Uterus (tissue), 2 donors: ENCODE measurements around the gene PRSS33.

Source experiments
- POLR2A ChIP-seq, 2 donors: fragments of 450-650 bp; IDR thresholded peaks; one replicate each; pipeline ENCODE4 v1.6.1; 2016; ENCODE audit warnings: antibody characterized with exemption in 2 of 2, mild to moderate bottlenecking in 1 of 2, moderate library complexity in 1 of 2
- TF ChIP-seq, protein P1 (sequence below), 4 experiments: fragments of 200-600 bp in 2 of 4; fragments of 450-650 bp in 2 of 4; sonication (generic) in 2 of 4; IDR thresholded peaks; one replicate each; pipeline ENCODE4 v1.5.1; 2016 to 2019; ENCODE audit warnings: antibody characterized with exemption in 4 of 4, mild to moderate bottlenecking in 2 of 4, moderate library complexity in 1 of 4

DNA sequence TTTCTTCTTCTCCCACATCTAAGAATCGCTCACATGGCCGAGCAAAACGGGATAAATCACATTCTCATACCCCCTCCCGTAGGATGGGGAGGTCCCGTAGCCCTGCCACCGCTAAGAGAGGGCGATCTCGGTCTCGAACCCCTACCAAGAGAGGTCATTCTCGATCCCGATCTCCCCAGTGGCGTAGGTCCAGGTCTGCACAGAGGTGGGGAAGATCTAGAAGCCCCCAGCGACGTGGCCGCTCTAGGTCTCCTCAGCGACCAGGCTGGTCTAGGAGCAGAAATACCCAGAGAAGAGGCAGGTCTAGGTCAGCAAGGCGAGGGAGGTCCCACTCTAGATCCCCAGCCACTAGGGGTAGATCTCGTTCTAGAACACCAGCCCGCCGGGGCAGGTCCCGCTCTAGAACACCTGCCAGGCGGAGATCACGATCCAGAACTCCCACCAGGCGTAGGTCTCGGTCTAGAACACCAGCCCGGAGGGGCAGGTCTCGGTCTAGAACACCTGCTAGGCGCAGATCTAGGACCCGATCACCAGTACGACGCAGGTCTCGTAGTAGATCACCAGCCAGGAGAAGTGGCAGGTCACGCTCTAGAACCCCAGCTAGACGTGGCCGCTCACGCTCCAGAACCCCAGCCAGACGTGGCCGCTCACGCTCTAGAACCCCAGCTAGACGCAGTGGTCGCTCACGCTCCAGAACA is 25.3 kb downstream of the PRSS33 start:
- TF ChIP-seq, protein P1, sequence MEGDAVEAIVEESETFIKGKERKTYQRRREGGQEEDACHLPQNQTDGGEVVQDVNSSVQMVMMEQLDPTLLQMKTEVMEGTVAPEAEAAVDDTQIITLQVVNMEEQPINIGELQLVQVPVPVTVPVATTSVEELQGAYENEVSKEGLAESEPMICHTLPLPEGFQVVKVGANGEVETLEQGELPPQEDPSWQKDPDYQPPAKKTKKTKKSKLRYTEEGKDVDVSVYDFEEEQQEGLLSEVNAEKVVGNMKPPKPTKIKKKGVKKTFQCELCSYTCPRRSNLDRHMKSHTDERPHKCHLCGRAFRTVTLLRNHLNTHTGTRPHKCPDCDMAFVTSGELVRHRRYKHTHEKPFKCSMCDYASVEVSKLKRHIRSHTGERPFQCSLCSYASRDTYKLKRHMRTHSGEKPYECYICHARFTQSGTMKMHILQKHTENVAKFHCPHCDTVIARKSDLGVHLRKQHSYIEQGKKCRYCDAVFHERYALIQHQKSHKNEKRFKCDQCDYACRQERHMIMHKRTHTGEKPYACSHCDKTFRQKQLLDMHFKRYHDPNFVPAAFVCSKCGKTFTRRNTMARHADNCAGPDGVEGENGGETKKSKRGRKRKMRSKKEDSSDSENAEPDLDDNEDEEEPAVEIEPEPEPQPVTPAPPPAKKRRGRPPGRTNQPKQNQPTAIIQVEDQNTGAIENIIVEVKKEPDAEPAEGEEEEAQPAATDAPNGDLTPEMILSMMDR (IDR thresholded peaks at IDR 0.05), result no peak
- no peak for TF ChIP-seq POLR2A (IDR thresholded peaks at IDR 0.05)
